HG03095 (cell line): Measurements from ENCODE around the gene SFTA2.
A peak's percentile ranks its signal among the peaks of the same experiment; 100 is the strongest.
"Not testable (repeated sequence)": the region's sequence is repeated elsewhere in the genome, so short reads cannot be mapped to it uniquely, and the experiment has no call there.

Experiments
- ATAC-seq: cut with Tn5 transposase; IDR thresholded peaks from one replicate; pipeline ENCODE4 v1.9.1; 2021; ENCODE audit warnings: moderate library complexity; ENCODE audit not compliant: unreplicated experiment

SFTA2 gene

DNA sequence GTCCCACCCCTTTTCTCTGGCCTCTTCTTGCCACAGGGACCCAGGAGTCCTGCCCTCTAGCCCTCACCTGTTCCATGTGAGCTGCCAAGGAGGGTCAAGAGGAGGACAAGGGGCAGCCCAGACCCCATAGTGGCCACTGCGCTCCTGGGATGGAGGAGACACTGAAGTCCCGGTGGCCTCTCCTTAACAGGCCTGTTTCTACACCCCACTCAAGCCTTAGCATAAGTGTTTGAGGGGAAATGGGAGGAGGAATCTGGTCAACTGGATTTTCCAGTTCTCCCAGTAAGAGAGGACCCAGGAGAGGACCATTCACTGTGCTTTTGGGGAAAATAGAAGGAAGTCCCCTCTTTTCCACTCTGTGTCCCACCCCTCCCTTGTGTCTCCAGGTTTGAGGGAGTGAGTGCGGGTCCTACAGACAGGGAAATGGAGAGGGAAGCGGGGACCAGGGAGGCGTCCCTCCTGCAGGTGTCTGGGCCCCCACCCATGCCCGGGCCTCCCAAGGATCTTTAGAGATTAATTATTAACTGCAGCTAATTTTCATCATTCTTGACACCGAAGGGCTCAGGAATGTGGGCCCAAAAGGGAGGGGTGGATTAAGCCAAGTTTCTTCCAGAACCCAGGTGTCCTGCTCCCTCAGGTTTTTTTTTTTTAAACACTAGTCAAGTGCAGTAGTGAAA, at the start of gene SFTA2:
TSS of gene SFTA2 (minus strand) at position 202 of the 677 bp plus-strand sequence. CDS start at position 128, 74 bp downstream.
- no peak for ATAC-seq

DNA sequence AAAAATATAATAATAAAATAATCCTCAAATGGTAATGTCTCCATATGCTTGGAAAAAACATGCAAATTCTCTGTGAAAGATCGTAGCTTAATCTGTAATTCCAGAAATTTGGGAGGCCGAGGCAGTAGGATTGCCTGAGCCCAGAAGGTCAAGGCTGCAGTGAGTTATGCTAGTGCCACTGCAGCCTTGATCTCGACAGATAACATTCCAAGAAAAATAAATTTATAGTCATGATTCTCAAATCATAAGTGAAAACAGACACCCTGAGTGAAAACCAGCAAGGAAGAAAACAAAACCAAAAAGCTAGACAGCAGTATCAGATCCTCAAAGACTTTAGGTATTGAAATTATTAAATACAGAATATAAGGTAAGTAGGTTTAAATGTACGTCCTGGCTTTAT, 47.7 kb upstream of the SFTA2 start:
- ATAC-seq, result no peak

DNA sequence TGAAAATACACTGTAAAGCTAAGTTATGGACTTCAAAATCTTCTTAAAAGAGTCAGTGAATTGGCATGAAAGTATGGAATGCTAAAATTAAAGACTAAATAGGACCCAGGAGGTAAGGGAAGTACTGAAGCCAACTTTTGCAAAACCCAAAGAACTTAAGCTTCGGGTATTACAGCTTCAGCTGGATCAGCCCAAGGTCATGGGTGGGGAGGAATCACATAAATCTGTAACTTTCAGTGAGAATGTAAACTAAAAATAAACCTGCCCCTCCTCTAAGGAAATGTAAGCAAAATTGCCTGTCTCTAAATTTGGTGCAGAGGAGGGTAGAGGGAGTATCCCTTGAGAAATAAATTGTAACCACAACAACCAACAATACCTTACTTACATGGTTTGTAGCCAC, 47.2 kb upstream of the SFTA2 start:
- ATAC-seq, result no peak

DNA sequence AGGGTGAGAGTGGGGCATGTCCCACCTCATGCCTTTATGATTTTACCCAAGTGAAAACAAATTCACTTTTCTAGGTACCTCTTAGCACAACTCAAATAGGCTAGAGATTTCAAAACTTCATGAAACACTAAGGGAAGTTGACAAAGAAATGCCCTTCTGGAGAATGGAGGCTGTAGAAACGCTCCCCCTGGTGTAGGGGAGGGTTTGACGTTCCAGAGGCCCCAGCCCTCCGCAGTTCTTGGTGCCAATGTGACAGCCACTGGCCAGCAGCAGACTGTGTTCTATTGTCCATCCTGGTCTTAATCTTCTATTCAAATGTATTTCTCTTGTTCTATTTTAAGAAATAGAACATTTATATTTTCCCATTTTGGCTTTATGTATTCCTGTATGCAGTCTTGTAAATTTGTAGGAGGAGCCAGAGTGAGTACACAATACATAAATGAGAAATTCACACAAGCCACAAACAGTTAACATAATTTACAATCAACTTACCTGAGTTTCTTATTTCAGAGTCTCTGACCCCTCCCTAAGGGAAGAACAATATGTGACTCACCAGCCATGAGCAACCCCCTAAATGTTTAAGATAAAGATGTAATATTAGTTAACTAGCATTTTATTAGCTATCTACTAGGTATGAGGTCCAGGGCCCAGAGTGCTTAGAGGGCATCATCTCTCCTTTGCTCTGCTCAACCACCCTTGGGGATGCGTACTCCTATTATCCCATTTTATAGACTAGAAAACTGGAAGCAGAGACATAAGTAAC, 42.7 kb upstream of the SFTA2 start:
- ATAC-seq, result no peak

DNA sequence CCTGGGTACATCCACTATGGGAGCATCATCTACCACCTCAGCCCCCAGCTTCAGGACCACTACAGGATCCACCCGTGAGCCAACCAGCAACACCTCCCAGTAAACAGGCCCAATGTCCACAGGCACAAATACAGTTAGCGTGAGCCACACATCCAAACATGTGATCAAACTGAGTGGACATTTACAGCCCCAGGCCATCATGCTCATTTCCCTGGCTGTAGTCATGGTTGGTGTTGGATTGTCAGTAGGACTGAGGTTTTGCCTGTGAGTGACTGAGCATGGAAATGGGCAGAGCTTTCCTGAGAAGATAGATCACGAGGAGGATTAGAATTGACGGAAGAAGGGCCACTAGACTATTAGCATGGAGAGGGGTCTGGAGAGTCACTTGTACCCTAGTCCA, 40.8 kb upstream of the SFTA2 start:
- no peak for ATAC-seq

DNA sequence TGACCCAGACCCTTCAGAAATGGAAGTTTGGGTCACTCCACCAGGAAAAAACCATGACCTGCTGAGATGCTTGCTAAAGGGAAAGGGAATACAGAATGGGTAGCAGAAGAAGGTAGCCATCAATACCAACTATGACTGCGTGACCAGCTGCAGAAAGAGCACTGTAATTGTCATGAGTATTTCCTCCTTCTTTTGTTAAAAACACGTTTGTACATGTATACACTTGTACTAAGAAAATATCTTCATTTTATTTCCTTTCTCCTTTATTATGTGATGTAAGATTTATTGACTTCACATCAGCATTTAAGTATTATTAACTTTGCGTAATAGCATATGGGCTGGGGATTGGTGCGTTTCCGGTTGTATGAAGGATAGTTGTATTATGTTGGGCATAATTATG, 39.0 kb upstream of the SFTA2 start:
- no peak for ATAC-seq

DNA sequence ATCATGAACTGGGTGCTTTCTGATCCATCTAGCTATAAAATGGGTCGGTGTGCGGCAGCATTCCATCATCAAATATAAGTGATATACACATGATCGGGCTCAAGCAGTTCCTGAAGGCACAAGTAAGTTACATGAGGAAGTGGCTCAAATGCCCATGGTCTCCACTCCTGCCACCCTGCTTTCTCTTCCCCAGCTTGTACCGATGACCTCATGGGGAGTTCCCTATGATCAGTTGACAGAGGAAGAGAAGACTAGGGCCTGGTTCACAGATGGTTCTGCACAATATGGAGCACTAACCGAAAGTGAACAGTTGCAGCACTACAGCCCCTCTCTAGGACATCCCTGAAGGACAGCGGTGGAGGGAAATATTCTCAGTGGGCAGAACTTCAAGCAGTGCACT, 37.2 kb upstream of the SFTA2 start:
- not testable (repeated sequence) for ATAC-seq

DNA sequence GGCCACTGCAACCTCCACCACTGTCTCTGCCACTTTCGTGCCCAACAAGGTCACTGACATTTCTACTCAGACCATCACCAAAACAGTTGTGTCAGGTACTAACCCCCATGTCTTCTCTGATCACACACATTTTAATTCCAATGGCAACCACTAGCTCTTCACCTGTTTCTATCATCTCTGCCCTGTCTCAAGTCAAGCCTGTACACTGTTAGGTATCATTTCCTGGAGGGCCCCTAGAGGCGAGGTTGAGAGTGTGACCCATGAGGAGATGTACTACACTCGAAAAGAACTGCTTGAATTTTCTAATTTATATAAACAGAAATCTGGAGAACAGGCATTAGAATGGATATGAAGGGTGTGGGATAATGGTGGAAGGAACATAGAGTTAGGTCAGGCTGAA, 34.2 kb upstream of the SFTA2 start:
- no peak for ATAC-seq

DNA sequence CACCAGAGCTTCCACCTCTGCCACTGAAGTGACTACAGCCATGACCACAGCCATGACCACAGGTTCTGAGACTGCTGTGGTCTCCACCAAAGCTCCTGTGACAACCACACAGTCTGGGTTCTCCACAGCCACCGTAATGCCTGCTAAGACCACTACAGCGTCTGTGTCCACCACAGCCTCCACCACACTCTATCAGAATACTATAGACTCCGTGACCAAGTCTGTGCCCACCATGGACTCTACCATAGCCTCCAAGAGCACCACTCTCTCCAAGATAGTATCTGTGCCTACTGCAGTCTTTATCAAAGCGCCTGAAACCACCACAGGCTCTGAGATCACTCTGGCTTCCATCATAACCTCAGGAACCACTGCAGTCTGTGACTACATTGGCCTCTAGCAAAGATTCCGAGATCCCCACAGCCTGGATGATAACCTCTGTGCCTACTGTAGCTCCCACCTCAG, 33.2 kb upstream of the SFTA2 start:
- ATAC-seq, result no peak

DNA sequence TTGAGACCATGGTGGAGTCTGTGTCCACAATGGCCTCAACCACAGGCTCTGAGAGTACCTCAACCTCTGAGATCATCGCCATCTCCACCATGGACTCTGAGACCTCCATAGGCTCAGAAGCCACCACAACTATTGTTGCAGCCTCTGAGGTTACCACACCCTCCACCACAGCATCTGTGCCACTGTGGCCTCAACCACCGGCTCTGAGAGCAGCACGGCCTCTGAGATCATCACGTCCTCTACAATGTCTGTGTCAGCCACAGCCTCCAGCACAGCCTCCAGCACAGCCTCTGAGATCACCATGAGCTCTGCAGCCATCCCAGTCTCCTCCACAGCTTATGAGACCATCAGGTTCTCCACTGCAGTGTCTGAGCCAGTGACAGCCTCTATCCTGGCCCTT, 32.1 kb upstream of the SFTA2 start:
- no peak for ATAC-seq

DNA sequence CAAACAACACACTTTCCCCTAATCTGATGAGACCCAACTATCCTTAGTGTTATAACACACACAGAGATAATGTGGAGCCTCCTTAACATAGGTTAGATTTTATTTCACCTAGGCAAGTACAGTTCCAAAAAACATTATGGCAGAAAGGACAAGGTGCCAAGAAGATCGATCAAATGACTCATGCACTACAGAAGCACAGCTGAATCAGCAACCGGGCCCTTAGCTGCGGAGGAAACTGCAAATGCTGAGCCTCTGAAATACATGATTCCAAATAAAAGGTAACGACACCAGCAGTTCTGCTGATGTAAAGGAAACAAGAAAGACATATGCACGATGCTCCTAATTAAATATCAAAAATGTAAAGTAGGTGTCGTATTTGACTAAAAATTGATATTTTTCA, 31.7 kb upstream of the SFTA2 start:
- ATAC-seq, result no peak

DNA sequence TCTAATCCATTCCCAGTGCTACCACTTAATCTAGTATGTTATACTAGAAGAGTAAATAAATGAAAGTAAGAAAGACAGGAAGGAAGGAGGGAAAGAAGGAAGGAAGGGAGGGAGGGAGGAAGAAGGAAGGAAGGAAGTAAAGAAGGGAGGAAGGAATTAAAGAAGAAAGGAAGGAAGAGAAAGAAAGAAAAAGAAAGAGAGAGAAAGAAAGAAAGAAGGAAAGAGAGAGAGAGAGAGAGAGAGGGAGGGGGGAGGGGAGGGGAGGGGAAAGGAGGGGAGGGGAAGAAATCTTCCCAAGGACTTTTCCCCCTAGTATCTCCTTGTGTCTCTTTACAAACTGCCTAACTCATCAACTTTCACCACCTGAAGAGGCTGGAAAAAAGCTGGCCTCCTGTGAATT, 30.7 kb upstream of the SFTA2 start:
- no peak for ATAC-seq

DNA sequence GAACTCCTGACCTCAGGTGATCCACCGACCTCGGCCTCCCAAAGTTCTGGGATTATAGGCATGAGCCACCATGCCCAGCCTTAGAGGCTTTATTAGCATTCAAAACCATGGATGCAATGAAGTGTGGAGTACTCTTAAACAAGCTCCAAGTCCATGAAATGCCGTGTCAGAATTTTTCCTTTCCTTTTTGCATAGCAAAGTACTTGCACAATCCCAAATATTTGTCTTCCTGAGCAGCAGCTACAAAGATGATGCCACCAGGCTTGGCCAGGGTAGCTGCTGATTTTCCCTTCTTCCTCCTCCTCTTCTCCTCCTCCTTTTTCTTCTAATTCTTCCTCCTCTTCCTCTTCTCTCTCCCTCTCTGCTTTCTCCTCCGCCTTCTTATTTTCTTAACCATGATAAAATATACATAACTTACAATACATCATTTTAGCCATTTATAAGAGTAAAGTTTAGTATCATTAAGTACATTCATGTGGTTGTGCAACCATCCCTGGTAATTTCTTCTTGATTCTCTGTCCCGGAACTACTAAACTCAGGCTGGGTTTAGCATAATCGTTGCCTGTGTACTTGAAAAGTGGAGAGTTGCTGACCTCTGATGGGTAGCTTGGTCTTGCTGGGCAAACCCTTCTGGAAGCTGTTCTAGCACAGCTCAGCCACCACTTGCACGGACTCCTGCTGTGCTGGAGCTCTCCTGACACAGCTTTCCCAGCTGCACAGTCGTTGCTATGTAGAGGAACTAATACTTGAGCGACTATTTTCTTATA, 29.1 kb upstream of the SFTA2 start:
- no peak for ATAC-seq

DNA sequence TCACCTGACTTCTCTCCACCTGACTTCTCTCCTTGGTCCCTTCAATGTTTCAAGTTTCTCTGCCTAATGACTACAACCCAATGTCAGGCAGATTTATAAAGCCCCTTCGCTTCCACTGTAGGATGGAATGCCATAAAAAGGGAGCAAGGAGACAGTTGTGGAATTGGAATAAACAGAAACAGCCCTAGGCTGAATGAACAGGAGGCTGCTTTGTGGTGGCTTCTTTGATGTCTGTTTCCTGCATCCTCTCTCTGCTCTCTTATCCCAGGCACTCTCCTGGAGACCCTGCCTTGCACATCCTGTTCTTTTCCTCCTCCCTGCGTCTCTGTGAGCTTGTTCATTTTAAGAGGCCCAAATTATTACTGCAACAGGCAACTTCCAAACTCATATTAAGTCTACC, 25.7 kb upstream of the SFTA2 start:
- no peak for ATAC-seq

DNA sequence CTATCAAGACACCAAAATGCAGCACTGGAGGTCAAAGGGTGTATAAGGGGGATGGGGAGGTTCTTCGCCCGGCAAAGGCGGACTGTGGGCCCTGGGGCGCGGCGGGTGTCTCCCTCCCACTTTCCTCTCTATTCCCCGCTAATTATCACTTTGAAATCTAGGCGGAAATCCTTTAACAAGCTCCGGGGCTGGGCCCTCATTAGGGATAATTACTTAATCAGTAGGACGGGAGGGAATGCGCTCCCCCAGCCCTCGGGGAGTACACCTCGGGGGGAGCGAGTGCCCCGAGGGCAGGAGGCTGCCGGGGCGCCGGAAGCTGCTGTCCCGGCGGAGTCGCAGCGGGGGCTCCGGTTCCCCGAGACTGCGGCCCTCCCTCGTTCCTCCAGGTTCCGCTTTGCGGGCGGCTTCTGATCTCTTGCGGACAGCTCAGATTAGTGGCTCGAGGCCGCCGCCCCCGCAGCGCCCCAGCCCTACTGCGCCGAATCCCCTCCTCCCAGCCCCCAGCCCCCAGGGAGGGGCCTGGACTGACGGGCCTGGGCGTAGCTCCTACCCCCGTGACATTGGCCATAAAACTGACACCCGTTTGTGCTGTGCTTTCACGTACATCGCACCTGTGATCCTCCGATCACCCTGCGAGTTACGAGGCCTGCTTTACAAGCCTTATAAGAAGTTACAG, 23.5 kb upstream of the SFTA2 start:
- peak; percentile 52 for ATAC-seq

DNA sequence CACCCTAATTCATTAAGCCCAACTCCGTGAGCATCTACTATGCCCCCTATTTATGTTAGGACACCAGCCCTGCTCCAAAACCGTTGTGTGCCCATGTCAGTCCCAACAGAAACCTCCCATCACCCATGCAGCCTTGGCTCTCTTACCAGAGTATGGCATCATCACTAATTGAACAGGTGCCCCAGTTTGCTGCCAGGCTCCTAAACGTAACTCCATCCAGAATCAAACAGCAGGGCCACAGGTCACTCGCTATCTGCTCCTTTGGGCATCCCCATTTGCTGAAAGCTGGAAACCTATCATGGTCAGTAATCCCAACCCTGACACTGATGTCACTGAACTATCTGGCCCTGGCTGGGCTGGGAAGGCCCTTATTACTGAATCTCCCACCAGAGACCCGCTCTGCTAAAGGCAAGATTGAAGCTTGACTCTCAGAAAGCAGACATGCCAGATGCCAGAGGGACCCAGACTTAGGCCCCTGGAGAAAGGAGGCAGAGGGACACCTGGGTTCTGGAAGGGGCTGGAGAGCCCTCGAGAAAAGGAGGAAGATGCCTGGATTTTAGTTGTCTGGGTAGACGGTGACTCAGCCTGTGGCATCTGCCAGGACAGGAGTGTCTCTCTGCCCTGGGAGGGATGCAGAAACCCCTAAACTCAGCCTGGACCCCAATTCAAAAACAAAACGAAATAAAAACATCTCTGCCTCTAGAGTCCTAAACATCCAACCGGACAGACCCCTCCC, 22.8 kb upstream of the SFTA2 start:
- ATAC-seq, result no peak

DNA sequence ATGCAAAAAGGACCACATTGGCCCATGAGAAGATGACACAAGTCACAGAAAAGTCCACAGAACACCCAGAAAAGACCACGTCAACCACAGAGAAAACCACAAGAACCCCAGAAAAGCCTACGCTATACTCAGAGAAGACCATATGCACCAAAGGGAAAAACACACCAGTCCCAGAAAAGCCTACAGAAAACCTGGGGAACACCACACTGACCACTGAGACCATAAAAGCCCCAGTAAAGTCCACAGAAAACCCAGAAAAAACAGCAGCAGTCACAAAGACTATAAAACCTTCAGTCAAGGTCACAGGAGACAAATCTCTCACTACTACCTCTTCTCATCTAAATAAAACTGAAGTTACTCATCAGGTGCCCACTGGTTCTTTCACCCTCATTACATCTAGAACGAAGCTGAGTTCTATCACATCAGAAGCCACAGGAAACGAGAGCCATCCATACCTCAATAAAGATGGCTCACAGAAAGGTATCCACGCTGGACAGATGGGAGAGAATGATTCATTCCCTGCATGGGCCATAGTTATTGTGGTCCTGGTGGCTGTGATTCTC, 20.0 kb upstream of the SFTA2 start:
- no peak for ATAC-seq

DNA sequence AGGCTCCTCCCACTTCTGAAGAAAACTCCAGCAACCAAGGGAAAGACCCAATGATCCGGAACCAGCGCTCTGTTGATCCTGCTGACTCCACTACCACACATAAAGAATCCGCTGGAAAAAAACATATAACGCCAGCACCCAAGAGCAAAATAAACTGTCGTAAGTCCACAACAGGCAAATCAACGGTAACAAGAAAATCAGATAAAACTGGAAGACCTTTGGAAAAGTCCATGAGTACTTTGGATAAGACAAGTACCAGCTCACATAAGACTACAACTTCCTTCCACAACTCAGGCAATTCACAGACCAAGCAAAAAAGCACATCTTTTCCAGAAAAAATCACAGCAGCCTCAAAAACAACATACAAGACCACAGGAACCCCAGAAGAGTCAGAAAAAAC, 16.8 kb upstream of the SFTA2 start:
- ATAC-seq, result no peak

DNA sequence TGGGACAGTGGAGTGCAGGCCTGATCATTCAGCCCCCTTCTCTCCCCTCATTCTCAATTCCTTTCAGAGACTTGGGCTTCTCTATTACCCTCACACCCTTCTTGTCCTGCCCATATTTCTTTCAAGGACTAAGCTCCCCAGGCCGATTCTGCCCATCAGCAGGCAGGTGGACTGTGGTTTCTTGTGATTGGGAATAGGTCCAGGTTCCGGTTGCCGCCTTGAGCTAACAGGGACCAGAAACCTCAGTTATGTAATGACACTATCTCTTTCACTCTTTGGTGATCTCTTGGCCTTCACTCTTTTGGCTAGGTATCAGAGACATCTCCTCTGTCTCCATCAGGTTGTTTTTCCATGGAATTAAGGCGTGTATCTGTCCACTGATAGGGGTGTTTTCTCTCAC, 15.3 kb upstream of the SFTA2 start:
- ATAC-seq, result no peak

DNA sequence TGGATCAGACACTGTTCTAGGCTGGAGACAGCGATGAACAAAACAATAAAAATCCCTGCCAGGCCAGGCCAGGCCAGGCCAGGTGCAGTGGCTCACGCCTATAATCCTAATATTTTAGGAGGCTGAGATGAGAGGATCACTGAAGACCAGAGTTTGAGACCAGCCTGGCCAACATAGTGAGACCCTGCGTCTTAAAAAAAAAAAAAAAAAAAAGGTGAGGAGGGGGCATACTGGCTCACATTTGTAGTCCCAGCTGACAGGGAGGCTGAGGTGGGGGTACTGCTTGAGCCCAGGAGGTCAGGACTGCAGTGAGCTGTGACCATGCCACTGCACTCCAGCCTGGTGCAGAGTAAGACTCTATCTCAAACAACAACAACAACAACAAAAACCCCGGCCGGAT, 13.3 kb upstream of the SFTA2 start:
- ATAC-seq, result no peak
